Esophagus squamous epithelium (tissue), 4 donors: ENCODE measurements around the gene CDON.

Experiments
- POLR2A ChIP-seq, 4 donors: fragments of 450-650 bp; IDR thresholded peaks; one replicate each; pipeline ENCODE4 v1.6.1; 2017; ENCODE audit warnings: antibody characterized with exemption in 4 of 4, mild to moderate bottlenecking in 4 of 4, moderate library complexity in 3 of 4
- TF ChIP-seq, protein P1 (sequence below), 6 experiments: fragments of 450-650 bp in 4 of 6; fragments of 200-600 bp in 2 of 6; sonication (generic) in 2 of 6; IDR thresholded peaks; one replicate each; pipeline ENCODE4 v1.5.1; 2016 to 2019; ENCODE audit warnings: antibody characterized with exemption in 6 of 6, mild to moderate bottlenecking in 4 of 6, moderate library complexity in 4 of 6

DNA sequence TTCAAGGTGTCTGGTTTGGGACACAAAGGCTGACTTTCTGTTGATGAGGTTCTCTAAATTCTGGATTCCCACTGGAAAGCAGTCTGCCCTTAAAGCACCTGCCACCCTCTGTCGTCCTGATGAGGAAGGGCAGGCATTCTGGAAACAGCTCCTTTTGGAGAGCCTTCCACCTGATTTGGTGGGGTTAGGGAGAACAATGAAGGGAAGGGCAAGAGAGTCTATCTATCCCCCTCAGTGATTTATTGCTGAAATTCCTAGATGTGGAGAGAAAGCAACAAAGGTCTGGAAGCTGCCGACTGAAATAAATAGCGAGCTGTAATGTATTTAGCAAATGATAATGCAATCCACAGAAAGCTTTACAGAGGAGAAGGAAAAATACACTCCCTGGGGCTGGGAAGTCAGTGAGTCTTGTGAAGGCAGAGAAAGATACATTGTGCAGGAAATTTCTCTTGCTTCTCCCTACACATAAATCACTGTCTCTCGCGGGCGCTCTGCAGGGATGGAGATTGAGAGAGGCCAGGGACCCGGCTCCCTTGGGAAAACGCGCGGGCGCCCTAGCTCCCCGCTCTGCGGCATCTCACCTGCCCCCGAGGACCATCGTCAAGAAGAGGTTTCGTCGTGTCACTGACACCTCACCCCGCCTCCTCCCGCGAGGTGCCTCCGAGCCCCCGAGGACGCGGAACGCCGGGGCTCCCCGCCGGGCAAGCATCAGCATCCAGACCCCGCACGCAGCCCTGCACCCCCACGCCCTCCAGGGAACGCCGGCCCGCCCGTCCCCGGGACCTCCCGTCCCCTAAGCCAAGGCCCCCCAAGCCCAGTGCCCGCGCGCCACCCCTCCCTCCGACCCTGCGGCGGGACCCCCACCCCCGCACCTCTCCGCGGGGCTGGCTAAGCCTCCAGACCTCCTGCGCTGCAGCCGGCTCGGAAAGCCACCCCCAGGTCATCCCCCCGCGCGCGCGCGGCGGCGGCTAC, 673 bp downstream of the CDON start:
- TF ChIP-seq, protein P1, sequence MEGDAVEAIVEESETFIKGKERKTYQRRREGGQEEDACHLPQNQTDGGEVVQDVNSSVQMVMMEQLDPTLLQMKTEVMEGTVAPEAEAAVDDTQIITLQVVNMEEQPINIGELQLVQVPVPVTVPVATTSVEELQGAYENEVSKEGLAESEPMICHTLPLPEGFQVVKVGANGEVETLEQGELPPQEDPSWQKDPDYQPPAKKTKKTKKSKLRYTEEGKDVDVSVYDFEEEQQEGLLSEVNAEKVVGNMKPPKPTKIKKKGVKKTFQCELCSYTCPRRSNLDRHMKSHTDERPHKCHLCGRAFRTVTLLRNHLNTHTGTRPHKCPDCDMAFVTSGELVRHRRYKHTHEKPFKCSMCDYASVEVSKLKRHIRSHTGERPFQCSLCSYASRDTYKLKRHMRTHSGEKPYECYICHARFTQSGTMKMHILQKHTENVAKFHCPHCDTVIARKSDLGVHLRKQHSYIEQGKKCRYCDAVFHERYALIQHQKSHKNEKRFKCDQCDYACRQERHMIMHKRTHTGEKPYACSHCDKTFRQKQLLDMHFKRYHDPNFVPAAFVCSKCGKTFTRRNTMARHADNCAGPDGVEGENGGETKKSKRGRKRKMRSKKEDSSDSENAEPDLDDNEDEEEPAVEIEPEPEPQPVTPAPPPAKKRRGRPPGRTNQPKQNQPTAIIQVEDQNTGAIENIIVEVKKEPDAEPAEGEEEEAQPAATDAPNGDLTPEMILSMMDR (IDR thresholded peaks at IDR 0.05), result peak in 5 of 6 experiments; percentile 29 to 65 (median 56)
- no peak for TF ChIP-seq POLR2A (IDR thresholded peaks at IDR 0.05)
